HCT116 (cell line): ENCODE results near the gene ZNF2. TPM values are rescaled to one million over a fixed set of nuclear protein-coding genes. Genes with fewer than 3 reads are reported as not detected.

Source experiments
- ATAC-seq: fragments of 200-7000 bp; cut with Tn5 transposase; 2 replicates; pipeline ENCODE4 v1.9.1; 2020; ENCODE audit warnings: mild to moderate bottlenecking, moderate library complexity
- BruUV-seq: library from RNA; stranded (reverse); fragments of 400-500 nt; replicated peaks from 2 replicates; lab custom pipeline; 2021; lab: Mats Ljungman, UMichigan
- CTCF ChIA-PET: fragments of 300-600 bp; sonication (Branson Sonifier 250); formaldehyde crosslinking; loops from one replicate; lab custom pipeline; 2021; ENCODE audit warnings: antibody characterized with exemption; lab: Charles Lee
- POLR2A ChIA-PET: fragments of 300-600, 350-600 bp; sonication (Branson Sonifier 250); formaldehyde crosslinking; loops from one replicate; lab custom pipeline; 2021; ENCODE audit warnings: antibody characterized with exemption; lab: Charles Lee
- RAD21 ChIA-PET, 2 experiments: fragments of 300-600 bp; sonication (Branson Sonifier 250); formaldehyde crosslinking; loops; one replicate each; lab custom pipeline; 2023; ENCODE audit warnings: low total read pairs in 2 of 2; ENCODE audit not compliant: uncharacterized antibody in 2 of 2, unreplicated experiment in 2 of 2, low non-redundant PET in 1 of 2; lab: Charles Lee
- DNase-seq: peaks from one replicate; pipeline ENCODE4 v3.0.0-alpha.2; 2010; ENCODE audit warnings: low read depth, low spot score
- H2AFZ ChIP-seq: fragments of 200-600 bp; shearing (Covaris generic), sonication (generic); 2 replicates; pipeline ENCODE4 v1.6.1; 2017; ENCODE audit warnings: low read depth, mixed run types, mixed read lengths, antibody characterized with exemption, low read length; ENCODE audit not compliant: poor library complexity, severe bottlenecking
- H3K27ac ChIP-seq: 2 replicates; pipeline ENCODE4 v1.5.1; 2012; ENCODE audit warnings: low read depth, low read length
- H3K27me3 ChIP-seq: fragments of 200-600 bp; sonication (generic); 2 replicates; pipeline ENCODE4 v1.6.1; 2016; ENCODE audit warnings: mixed run types, low read length, mixed read lengths; ENCODE audit not compliant: insufficient read depth
- H3K36me3 ChIP-seq, 2 experiments: fragments of 200-500 bp in 1 of 2; fragments of 200-600 bp in 1 of 2; sonication (Bioruptor generic) in 1 of 2; sonication (generic) in 1 of 2; 2 replicates each; pipeline versions ENCODE4 v1.5.1 to v1.6.1; 2014 to 2016; ENCODE audit warnings: low read length in 2 of 2, inconsistent platforms in 1 of 2, mixed read lengths in 1 of 2, mixed run types in 1 of 2; ENCODE audit not compliant: insufficient read depth in 2 of 2, control insufficient read depth in 1 of 2
- H3K4me1 ChIP-seq, 2 experiments: fragments of 200-600 bp in 1 of 2; sonication (generic) in 1 of 2; 2 replicates each; pipeline versions ENCODE4 v1.5.1 to v1.6.1; 2012 to 2017; ENCODE audit warnings: low read length in 2 of 2, inconsistent platforms in 1 of 2, mild to moderate bottlenecking in 1 of 2, mixed read lengths in 1 of 2, mixed run types in 1 of 2, moderate library complexity in 1 of 2; ENCODE audit not compliant: insufficient read depth in 2 of 2, control insufficient read depth in 1 of 2
- H3K4me2 ChIP-seq: fragments of 200-600 bp; sonication (generic); 2 replicates; pipeline ENCODE4 v1.6.1; 2017; ENCODE audit warnings: mixed run types, low read length, mixed read lengths
- H3K4me3 ChIP-seq, 2 experiments: fragments of 200-600 bp in 1 of 2; sonication (generic) in 1 of 2; replicated peaks in 1 of 2; 2 replicates each; pipeline ENCODE4 v1.5.1; 2011 to 2016; ENCODE audit warnings: low read length in 2 of 2, control low read depth in 1 of 2, low read depth in 1 of 2, mild to moderate bottlenecking in 1 of 2, mixed read lengths in 1 of 2, mixed run types in 1 of 2
- H3K79me2 ChIP-seq: fragments of 200-600 bp; sonication (generic); 2 replicates; pipeline ENCODE4 v1.6.1; 2017; ENCODE audit warnings: mild to moderate bottlenecking, mixed run types, low read length, moderate library complexity, mixed read lengths; ENCODE audit not compliant: insufficient read depth
- H3K9ac ChIP-seq: fragments of 200-600 bp; sonication (generic); 2 replicates; pipeline ENCODE4 v1.6.1; 2016; ENCODE audit warnings: low read length, mixed read lengths
- H3K9me2 ChIP-seq: fragments of 200-600 bp; sonication (generic), shearing (Covaris generic); 2 replicates; pipeline ENCODE4 v1.6.1; 2017; ENCODE audit warnings: mixed run types, mild to moderate bottlenecking, moderate library complexity; ENCODE audit not compliant: insufficient read depth
- H3K9me3 ChIP-seq, 2 experiments: fragments of 200-500 bp in 1 of 2; fragments of 200-600 bp in 1 of 2; sonication (Bioruptor generic) in 1 of 2; sonication (generic) in 1 of 2; 2 replicates each; pipeline ENCODE4 v1.6.1; 2014 to 2017; ENCODE audit warnings: low read length in 2 of 2, mixed read lengths in 2 of 2, inconsistent platforms in 1 of 2, low read depth in 1 of 2, mild to moderate bottlenecking in 1 of 2, mixed run types in 1 of 2, moderate library complexity in 1 of 2; ENCODE audit not compliant: control insufficient read depth in 1 of 2, insufficient read depth in 1 of 2
- H4K20me1 ChIP-seq: fragments of 200-600 bp; sonication (generic), shearing (Covaris generic); 2 replicates; pipeline ENCODE4 v1.6.1; 2017; ENCODE audit warnings: mixed run types, mild to moderate bottlenecking, moderate library complexity; ENCODE audit not compliant: insufficient read depth
- EZH2 ChIP-seq: fragments of 200-600 bp; sonication (generic); IDR thresholded peaks from 2 replicates; pipeline ENCODE4 v1.6.1; 2017; ENCODE audit warnings: antibody characterized with exemption, mixed run types
- EZH2phosphoT487 ChIP-seq: fragments of 200-600 bp; IDR thresholded peaks from 2 replicates; pipeline ENCODE4 v1.6.1; 2018; ENCODE audit warnings: antibody characterized with exemption, borderline replicate concordance
- POLR2A ChIP-seq: IDR thresholded peaks from 2 replicates; pipeline ENCODE4 v1.7.0; 2011; ENCODE audit warnings: borderline replicate concordance; ENCODE audit not compliant: insufficient read depth, insufficient read length; ENCODE audit errors: extremely low read depth
- POLR2AphosphoS5 ChIP-seq: IDR thresholded peaks from 2 replicates; pipeline ENCODE4 v1.6.1; 2011; ENCODE audit warnings: mild to moderate bottlenecking, low read depth, low read length, moderate library complexity
- SP1 ChIP-seq: IDR thresholded peaks from 2 replicates; pipeline ENCODE4 v1.6.1; 2012; ENCODE audit warnings: low read depth
- YY1 ChIP-seq: IDR thresholded peaks from 2 replicates; pipeline ENCODE4 v1.6.1; 2011; ENCODE audit warnings: low read length, low read depth, moderate library complexity, mild to moderate bottlenecking; ENCODE audit not compliant: insufficient replicate concordance; ENCODE audit errors: extremely low read depth
- ZFX ChIP-seq: fragments of 450-650 bp; IDR thresholded peaks from 2 replicates; pipeline ENCODE4 v1.6.1; 2017
- intact Hi-C: fragments of 100-400 bp; cut with micrococcal nuclease; formaldehyde crosslinking; loops from 2 replicates; pipeline ENCODE4 v1.10.0; 2022
- total RNA-seq: library from RNA; stranded (reverse); gene quantifications from one replicate; pipeline ENCODE4 v1.2.1, GENCODE V29; 2021; ENCODE audit not compliant: unreplicated experiment

ZNF2 gene
- total RNA-seq, 1 experiment from 2014 or later: 3.4 TPM

DNA sequence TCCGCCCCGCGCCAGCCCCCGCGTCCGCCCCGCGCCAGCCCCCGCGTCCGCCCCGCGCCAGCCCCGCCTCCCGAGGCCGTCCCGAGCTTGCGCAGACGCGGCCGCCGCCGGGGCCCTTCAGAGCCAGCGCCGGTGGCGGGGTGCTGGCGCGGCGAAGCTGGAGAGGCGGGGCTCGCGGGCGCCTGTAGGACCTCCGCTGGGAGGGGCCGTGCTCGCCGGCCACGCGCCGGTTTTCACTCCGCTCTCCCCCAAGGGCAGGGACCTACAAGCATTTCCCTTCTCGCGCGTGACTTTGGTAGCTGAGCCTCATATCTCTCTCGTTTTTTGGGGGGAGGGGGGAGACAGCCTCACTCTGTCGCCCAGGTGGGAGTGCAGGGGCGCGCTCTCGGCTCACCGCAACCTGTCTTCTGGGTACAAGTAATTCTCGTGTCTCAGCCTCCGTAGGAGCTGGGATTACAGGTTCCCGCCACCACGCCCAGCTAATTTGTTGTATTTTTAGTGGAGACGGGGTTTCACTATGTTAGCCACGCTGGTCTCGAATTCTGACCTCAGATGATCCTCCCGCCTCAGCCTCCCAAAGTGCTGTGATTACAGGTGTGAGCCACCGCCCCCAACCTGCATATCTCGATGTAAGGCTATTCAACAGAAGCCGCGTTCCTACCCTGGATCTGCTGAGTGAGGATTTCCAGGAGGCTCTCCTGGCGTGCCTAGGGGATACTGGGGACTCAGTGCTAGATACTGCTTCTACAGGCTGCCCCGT, 5.7 kb upstream of the ZNF2 start, which contains the start of gene ZNF514:
Gene ZNF514, minus strand, starts transcription at position 159 of the 760 bp plus-strand sequence. CDS start 6,595 bp downstream, outside the sequence.
- Histone ChIP-seq H3K9ac (peak within 1 kb of the TSS; percentile 39; the same call in 1 of the 2 replicates), H2AFZ (no peak within 1 kb of the TSS), H3K4me1 (peaks cover 3 to 16% of the 10 kb centered on the region in 2 experiments; a peak in 3 of 4 replicates), H3K27me3 (no peaks in the 10 kb centered on the region), H3K9me3 (no peaks in the 10 kb centered on the region; a peak in 1 of 4 replicates), H3K9me2 (no peaks in the 10 kb centered on the region), H3K27ac (peak within 1 kb of the TSS; percentile 55; the same call in 1 of the 2 replicates), H3K4me3 (peak within 1 kb of the TSS; percentile 45 to 53)
- RAD21 ChIA-PET: no interaction called here
- BruUV-seq: no TSS peak
- intact Hi-C loops: no loop called here
- TF ChIP-seq POLR2AphosphoS5 (0 out of 2 replicates have a peak, but pooled peaks have one; percentile 22), EZH2phosphoT487 (no peak)
- TF ChIP-seq, all 23 proteins: peak for 1
- H4K20me1 ChIP-seq: no peaks in the 10 kb centered on the region
- ATAC-seq (peak; percentile 90), DNase-seq (no peak)
- POLR2A ChIA-PET: no interaction called here
- no peaks in the 10 kb centered on the region for H3K36me3 ChIP-seq
- peak within 1 kb of the TSS; percentile 72 for H3K4me2 ChIP-seq
- CTCF ChIA-PET: no interaction called here
- H3K79me2 ChIP-seq: peaks cover 10% of the 10 kb centered on the region

- ChIA-PET CTCF (interaction anchor here (0.7 kb wide), 1 partner anchor 43 kb away, joined by 3 read pairs; the partner anchor contains the start of gene MRPS5), RAD21 (interaction anchor here in 1 of 2 experiments (0.9 kb wide), 1 partner anchor 43 kb away, joined by 4 read pairs; the partner anchor contains the start of gene MRPS5)
These were observed 609 bp upstream of the ZNF2 start for GRCh38 chr2:95165030-95165370.

More at GRCh38 chr2:95165030-95165370, 609 bp upstream of the ZNF2 start:
- no peak overlapping the region for H2AFZ ChIP-seq
- POLR2A ChIA-PET: no interaction called here
- peaks cover 9 to 17% of the 10 kb centered on the region in 2 experiments for H3K4me1 ChIP-seq
- no peak for DNase-seq
- H3K9me3 ChIP-seq: no peaks in the 10 kb centered on the region
- TF ChIP-seq SP1 (no peak), YY1 (no peak), POLR2A (no peak), EZH2 (no peak), ZFX (peak; percentile 62)
- BruUV-seq: TSS peak; percentile 87
- H3K27me3 ChIP-seq: no peaks in the 10 kb centered on the region
- intact Hi-C loops: loop anchor here (1.0 kb wide), 1 partner anchor 44 kb away; the partner anchor contains the start of gene MRPS5
- H3K36me3 ChIP-seq: no peaks in the 10 kb centered on the region
- peak; percentile 41; the same call in 1 of the 2 replicates for ATAC-seq
- H3K27ac ChIP-seq: peak overlapping the region; percentile 65
- H4K20me1 ChIP-seq: no peaks in the 10 kb centered on the region
- H3K4me2 ChIP-seq: peak overlapping the region; percentile 96
- H3K9me2 ChIP-seq: no peaks in the 10 kb centered on the region
- H3K79me2 ChIP-seq: peaks cover 20% of the 10 kb centered on the region
- H3K4me3 ChIP-seq: peak overlapping the region; percentile 96 to 99
- H3K9ac ChIP-seq: peak overlapping the region; percentile 81
